GM19452 (cell line): ENCODE measurements around the gene IL5.
A peak's percentile ranks its signal among the peaks of the same experiment; 100 is the strongest.

Source experiments
- ATAC-seq: cut with Tn5 transposase; IDR thresholded peaks from one replicate; pipeline ENCODE4 v1.9.1; 2021; ENCODE audit not compliant: unreplicated experiment

The IL5 gene

GRCh38 chr5:132499440-132500243 is 43.7 kb downstream of the IL5 start:
- no peak for ATAC-seq

GRCh38 chr5:132498686-132499271 is 44.5 kb downstream of the IL5 start:
- no peak for ATAC-seq

GRCh38 chr5:132498152-132498551 is 45.2 kb downstream of the IL5 start:
- no peak for ATAC-seq

- no peak for ATAC-seq
Measured at GRCh38 chr5:132497488-132497997, 45.8 kb downstream of the IL5 start.

GRCh38 chr5:132496631-132497487 is 46.5 kb downstream of the IL5 start:
- ATAC-seq: peak; percentile 40

- ATAC-seq: peak; percentile 43
Measured at GRCh38 chr5:132496191-132496630, 47.1 kb downstream of the IL5 start.

- ATAC-seq: peak; percentile 28
Measured at GRCh38 chr5:132495667-132496190, 47.6 kb downstream of the IL5 start.

GRCh38 chr5:132493821-132494220 is 49.5 kb downstream of the IL5 start:
- ATAC-seq: no peak

GRCh38 chr5:132493241-132493640 is 50.1 kb downstream of the IL5 start:
- ATAC-seq: no peak

- no peak for ATAC-seq
Measured at GRCh38 chr5:132492386-132493125, 50.8 kb downstream of the IL5 start.
